ENCODE results near the gene GPR137.

Gene GPR137

DNA sequence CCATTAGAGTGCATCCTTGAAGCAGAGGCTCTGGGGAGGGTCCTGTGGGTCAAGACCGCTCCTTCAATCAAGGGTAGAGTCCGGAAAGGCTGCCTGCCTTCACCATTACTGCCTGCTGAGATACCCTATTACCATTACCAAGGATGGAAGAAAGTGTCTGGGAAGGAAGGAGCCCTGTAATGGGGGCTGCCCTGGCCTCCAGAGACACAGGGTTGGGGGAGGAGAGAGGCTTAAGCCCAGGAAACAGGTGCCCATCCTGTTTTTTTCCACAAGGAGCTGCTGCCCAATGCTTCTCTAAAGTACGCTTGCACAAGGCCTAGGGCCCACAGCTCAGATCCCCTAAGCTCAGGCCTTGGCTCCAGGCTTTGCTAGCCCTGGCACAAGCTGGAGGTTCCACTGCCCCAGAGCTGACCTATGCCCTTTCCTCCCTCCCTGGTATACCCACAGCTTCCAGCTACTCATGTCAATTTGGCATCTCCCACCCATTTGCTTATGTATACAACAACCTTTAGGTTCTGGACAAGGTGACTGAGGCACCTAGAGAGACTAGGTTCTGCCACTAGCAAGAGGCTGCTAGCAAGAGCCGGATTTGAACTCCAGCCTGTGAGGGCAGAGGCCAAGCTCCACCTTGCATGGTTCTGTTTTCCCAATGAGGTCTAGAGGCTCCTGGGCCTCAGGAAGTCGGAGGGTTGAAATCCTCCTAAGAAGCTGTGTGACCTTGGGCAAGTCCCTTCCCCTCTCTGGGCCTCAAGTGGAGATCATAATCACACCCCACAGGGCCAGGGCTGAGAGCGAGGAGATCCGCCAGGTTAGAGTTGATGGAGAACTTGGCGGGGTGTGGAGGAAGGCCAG lies 35.9 kb upstream of the GPR137 start:
- DNase-seq, result no peak

DNA sequence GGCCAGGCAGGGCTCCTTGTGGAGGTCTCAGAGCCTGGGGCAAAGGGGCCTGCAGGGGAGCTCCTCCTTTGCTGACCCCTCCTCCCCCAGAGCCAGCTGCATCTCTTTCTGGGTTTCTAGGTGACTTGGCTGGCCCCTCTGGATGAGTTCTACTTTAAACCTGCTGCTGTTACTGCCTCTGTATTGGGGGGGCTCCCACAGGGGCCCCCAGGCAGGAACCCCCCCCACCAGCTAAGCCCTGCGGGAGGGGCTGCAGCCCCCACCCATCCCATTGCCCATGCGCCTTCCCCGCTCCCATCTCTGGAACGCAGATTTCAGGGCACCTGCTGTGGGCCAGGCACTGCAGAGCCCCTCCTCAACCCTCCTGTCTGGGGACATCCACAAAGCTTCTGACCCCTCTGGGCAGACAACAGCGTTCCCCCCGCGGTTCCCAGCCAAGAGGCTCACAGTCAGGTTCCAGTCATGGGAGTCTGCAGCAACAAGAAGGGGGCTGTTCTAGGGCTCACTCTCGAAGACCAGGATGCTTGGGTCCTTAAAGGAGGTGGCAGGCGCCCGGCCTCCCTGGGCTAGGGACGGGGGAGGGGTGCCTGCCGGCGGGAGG lies 35.1 kb upstream of the GPR137 start:
- no peak for DNase-seq

DNA sequence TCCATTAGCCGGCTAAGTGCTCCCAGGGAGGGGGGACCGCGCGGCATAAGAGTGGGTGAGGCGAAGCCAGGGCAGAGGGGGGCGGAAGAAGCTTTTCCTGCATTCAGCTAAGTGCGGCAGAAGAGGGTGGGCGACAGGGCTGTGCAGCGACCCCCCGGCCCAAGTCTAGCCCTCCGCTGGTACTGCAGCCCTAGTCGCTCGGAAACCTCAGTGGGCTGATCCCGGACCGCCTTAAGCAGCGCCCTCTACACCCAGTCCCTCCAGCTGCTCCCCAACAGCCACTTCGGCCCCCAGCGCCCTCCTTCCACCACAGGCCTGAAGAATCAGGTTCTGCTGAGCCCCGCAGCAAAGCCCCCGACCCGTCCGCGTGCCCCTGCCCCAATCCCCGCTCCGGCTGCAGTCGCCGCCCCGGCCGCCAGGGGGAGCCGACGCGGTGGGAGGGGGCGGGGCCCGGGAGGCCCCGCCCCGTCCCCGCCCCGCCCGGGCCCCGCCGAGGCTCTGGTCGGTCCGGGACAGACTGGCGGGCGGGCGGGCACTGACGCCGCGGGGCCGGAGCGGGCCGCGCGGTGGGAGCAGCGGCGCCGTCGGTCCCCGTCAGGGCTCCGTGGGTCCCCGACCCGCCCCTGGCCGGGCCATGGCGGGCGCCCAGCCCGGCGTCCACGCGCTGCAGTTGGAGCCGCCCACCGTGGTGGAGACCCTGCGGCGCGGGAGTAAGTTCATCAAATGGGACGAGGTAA lies 34.5 kb upstream of the GPR137 start, which contains the start of gene PLCB3:
Gene PLCB3, plus strand, starts transcription at position 515 of the 737 bp plus-strand sequence. Its CDS starts 120 bp downstream, at position 635.
- DNase-seq, result peak; percentile 51

DNA sequence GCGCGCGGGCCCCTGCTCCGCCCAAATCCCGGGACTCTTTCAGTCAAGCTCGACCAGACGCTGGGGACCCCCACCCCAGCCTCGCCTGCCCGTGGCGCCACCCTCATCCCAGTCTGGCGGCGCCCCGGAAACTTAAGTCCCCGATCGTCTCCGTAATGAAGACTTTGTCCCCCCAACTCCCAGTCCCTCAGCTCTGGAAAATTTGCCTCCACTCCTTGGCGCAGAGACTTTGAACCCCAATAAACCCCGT lies 34.0 kb upstream of the GPR137 start:
- DNase-seq, result no peak

DNA sequence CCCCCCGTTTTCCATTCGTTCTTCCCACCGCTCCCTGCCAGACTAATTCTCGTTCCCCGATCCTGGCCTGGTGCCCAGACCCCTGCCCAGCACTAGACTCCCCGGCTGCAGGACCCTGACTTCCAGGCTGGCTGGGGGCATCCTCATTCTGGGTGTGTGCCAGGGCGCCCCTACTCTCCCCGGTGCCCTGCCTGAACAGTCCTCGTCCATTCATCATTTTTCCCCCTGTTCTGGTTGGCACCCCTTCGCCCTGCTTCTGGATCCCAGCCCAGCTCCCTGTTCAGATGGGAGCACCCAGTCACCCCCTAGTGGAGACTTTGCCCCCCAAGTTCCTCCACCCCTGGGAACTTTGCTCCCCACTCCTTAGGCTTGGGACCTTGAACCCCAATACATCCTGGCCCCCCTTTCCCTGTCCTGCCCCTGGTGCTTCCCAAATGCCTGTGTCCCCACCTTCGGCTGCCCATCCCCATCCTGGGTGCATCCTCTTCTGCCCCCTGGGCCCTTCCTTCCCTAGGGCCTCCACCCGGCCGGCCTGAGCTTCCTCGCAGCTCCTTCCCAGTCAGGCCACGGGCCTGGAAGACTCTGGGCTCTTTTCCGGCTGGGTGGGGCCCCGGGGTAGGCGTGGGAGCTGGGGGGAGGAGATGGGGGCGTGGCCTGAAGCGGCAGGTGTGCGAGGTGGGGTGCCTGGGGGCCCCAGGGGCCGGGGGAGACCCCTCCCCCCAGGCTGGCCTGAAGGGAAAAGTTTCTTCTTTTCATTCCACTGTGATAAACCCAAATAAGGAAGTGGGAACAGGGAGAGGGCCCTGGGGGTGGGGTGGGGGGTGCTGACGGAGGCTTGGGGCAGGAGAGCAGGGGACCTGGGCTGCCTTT lies 33.4 kb upstream of the GPR137 start:
- no peak for DNase-seq

DNA sequence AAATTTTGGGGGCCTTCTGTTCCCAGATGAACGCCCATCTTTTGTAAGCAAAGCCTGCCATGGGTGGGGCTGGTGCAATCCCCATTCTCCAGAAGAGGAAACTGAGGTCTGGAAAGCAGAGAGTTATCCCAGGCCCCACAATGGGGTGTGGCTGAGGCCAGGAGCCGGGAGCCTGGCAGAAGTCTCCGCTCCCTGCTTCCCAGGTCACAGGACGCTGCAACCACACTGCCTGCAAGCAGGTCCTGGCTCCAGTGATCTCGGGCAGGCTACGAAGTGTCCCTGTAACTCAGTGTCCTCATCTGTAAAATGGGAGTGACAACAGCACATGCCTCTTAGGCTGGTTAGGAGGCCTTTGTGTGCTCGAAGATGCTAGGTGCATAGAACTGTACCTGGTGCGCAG lies 32.6 kb upstream of the GPR137 start:
- no peak for DNase-seq

DNA sequence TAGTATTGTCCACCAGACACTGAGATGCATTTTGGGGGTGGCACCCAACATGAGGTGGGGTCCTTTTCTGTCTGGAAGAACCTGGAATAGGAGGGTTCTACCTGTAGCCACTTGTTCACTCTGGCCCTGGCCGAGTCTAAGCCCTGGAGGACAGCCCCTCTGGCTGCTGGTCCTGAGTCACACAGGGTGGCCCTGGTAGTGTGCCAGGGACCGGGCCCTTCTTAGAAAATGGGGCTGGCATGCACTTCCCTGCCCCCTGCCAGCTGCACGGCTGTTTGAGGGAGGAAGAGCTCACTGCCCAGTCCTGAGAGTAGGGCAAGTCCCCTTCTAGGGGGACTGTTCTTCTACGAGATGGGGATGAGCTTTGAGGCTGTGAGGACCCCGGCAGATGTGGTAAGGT lies 32.2 kb upstream of the GPR137 start:
- no peak for DNase-seq

DNA sequence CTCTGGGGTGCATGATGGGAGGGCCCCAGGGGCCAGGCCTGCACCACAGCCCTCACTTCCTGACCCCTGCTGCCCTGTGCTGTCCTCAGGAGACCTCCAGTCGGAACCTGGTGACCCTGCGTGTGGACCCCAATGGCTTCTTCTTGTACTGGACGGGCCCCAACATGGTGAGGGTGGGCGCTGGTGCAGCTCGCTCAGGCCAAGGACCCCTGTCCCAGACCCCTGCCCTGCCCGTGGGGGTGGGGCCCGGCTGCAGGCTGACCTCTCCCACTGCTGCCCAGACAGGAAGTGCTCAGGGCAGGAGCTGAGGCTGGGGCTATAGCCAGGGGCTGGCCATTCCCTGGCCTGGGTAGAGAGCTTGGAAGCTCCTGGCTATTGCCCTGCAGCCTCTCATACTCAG lies 31.3 kb upstream of the GPR137 start:
- no peak for DNase-seq

DNA sequence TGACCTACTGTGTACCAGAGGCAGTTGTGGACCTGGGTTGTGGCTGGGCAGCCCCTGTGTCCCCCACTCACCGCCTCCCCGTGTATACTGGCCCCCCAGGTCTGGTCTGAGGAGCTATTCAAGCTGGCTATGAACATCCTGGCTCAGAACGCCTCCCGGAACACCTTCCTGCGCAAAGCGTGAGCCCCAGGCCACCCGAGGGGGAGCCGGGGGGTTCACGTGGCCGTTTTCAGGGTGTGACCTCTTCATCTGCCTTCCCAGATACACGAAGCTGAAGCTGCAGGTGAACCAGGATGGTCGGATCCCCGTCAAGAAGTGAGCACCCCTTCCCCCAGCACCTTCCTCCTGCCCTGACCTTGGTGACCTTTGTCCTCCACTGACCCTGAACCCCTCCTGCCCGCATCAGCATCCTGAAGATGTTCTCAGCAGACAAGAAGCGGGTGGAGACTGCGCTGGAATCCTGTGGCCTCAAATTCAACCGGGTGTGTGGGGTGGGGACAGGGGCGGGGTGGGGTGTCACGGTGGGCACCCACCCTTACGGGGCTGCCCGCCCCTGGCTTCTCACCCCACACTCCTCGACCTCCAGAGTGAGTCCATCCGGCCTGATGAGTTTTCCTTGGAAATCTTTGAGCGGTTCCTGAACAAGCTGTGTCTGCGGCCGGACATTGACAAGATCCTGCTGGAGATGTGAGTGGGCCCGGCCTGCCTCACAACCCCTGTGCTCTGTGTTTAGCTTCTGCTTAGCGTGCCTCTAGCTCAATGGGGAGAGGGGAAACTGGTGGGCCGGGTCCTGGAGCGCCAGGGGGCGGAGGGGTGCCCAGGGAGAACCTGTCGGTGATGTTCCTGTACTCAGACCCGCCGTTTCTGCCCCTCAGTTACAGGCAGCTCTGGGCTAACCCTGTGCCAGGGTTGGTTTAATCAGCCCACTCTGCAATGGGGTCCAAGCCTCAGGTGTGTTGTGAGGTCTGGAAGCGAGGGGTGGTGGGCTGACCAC lies 30.2 kb upstream of the GPR137 start:
- no peak for DNase-seq

DNA sequence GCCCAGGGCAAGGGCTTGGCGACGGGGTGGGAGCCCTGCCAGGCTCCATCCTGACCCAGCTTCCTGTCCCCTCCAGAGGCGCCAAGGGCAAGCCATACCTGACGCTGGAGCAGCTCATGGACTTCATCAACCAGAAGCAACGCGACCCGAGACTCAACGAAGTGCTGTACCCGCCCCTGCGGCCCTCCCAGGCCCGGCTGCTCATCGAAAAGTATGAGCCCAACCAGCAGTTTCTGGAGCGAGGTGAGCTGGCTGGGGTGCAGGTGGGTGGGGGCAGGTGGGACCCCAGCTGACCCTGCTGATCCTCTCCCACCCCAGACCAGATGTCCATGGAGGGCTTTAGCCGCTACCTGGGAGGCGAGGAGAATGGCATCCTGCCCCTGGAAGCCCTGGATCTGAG lies 29.3 kb upstream of the GPR137 start:
- no peak for DNase-seq

DNA sequence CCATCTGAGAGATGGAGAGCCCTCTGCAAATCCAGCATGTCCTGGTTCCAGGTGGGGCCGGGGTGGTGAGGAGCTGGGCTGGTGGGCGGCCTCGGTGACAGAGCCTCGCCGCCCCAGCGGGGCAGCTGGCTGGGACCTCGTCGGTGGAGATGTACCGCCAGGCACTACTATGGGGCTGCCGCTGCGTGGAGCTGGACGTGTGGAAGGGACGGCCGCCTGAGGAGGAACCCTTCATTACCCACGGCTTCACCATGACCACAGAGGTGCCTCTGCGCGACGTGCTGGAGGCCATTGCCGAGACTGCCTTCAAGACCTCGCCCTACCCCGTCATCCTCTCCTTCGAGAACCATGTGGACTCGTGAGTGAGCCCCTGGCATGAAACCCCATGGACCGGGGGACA lies 27.3 kb upstream of the GPR137 start:
- no peak for DNase-seq

DNA sequence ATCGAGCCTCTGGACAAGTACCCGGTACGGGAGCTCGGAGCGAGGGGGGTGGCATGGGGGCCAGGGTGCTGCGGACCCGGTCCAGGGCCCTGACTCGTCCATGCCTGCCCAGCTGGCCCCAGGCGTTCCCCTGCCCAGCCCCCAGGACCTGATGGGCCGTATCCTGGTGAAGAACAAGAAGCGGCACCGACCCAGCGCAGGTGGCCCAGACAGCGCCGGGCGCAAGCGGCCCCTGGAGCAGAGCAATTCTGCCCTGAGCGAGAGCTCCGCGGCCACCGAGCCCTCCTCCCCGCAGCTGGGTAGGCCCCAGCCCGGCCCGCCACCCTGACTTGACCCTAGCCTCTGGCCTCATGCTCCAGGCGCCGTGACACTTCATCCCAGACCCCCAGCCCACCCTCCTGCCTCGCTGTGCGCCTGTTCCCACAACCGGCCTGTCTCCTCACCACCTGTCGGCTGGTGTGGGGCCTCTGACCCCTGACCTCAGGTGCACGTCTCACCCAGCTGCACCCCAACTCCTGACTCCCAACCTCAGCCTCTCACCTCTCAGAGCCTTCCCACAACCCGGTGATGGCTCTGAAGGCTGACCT lies 26.6 kb upstream of the GPR137 start:
- no peak for DNase-seq

DNA sequence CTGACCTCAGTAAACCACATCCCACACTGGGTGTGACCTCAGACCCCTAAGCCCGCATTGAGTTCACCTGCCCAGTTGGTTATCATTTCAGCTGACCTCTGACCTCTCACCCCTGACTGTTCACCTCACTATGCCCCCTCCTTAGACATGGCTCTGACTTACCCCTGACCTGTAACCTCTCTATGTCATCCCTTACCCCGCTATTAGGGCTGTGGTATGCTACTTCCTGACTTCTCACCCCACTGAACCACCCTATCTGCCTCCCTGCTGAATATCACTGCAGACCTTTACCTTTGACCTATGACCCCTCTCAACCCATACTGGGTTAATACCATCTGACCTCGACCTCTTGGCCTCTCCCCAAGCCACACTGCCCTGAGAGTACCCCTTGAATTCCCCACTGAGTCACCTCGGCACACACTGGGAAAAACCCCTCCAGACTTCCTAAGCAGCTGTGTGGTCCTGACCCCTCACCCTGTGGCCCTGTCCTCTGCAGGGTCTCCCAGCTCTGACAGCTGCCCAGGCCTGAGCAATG lies 26.0 kb upstream of the GPR137 start:
- no peak for DNase-seq

DNA sequence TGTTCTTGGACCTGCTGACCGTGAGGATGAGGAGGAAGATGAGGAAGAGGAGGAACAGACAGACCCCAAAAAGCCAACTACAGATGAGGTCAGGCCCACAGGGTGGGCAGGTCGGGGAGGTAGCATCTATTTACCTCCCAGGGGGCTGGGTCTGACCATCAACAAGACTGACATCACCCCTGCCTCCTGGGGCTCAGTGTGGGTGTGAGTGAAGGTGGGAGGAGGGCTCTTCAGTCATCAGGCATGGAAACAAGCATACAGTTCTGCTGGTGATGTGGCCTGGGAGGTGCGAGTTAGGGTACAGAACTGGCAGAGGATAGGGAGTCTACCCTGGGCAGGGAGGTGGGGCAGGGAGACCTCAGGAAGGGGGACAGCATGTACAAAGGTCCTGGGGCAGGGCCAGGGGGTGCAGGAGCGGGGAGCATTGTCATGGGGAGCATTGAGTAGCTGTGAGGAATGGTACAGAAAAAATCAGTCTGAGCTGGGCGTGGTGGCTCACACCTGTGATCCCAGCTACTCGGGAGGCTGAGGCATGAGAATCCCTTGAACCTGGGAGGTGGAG lies 25.4 kb upstream of the GPR137 start:
- no peak for DNase-seq

DNA sequence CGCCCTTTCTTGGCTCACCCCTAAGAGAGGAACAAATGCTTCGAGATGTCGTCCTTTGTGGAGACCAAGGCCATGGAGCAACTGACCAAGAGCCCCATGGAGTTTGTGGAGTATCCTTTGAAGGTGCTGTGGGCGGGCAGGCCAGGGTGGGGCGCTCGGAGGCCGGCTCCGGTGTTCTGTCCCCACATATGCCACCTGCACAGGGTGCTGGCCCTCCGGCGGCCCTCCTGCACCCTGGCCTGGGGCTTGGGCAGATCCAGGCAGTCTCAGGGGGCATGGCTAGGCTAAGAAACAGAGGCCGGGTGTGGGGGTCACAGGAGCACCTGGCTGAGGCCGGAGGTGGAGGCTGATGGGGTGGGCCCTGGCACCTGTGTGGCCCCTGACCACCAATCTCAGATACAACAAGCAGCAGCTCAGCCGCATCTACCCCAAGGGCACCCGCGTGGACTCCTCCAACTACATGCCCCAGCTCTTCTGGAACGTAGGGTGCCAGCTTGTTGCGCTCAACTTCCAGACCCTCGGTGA lies 24.0 kb upstream of the GPR137 start:
- no peak for DNase-seq

DNA sequence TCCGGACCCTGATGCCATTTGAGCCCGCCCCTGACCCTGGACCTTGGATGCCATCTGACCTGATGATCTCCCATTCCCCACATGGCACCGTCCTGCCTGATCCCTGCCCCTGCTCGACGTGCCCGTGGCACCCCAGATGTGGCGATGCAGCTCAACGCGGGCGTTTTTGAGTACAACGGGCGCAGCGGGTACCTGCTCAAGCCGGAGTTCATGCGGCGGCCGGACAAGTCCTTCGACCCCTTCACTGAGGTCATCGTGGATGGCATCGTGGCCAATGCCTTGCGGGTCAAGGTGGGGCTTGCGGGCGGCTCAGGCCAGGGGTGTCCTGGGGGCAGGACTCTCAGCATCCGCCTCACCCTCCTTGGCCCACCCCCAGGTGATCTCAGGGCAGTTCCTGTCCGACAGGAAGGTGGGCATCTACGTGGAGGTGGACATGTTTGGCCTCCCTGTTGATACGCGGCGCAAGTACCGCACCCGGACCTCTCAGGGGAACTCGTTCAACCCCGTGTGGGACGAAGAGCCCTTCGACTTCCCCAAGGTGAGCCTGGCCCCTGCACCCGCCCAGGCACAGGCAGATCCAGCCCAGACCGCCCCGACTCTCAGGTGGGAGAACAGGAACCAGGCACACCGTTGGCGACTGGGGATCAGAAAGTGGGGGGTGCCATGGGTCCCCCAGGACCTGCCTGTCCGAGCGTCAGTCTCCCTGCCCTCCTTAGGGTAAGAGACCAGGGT lies 23.2 kb upstream of the GPR137 start:
- no peak for DNase-seq

DNA sequence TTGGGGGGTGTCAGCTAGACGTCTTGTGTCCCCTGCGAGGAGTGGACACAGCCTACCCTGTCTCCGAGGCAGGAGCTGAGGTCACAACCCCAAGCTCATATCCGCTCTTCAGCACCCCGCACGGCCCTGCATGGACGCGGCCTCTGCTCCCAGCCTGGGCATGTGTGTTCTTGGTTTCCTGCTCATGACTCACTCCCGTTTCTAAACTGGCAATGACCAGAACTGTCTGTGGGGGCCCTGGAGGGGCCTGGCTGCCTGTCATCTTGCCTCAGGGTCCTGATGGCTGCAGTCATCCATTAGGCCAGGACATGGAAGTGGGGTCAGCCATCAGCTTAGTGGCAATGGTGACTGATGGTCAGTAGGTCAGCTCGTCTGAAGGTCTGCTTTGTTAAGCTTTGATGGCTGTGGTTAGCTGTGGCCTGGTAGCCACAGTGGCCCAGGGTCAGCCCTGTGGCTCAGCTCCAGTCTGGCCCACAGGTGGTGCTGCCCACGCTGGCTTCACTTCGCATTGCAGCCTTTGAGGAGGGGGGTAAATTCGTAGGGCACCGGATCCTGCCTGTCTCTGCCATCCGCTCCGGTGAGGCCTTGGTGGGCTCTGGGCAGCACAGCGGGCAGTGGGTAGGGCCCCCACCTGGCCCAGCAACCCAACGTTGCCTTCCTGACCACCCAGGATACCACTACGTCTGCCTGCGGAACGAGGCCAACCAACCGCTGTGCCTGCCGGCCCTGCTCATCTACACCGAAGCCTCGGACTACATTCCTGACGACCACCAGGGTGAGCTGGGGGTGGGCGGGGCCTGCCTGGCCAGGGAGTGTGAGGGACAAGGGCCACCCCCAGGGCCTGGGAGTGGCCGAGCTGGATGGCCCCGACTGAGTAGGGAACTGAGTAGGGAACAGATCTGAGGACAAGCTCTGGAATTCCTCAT lies 22.4 kb upstream of the GPR137 start:
- no peak for DNase-seq

DNA sequence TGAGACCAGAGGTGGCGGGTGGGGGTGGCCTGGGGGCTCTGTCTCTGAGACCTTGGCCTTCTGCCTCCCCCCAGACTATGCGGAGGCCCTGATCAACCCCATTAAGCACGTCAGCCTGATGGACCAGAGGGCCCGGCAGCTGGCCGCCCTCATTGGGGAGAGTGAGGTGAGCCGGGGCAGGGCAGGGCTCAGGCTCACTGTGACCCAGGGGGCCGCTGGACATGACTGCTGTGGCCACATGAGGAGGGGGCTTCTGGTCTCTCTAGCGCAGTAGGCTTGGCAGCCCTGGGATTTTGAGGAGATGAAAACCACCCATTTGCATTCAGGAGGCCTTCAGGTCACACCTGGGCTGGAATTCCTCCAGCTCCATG lies 21.7 kb upstream of the GPR137 start:
- no peak for DNase-seq

DNA sequence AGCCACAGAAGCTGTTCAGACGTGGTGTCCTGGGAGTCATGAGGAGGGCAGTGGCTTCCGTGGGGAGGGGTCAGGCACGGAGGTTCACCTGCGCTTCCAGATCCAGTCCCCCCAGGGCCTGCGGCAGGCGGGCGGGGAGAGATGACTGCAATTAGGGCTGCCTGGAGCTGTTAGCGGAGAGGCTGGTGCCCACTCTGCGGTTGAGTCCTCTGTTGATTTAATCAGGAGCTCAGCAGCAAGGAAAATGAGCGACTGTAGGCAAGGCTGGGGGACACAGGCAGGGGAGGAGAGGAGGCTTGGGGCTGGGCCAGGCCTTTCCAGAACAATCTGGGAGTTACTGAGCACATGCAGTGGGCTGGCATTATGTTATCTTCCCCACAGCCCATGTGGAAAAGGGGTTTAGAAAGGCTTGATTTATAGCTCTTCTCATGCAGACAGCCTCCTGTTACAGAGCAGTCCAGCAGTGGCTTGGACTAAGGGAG lies 21.2 kb upstream of the GPR137 start:
- no peak for DNase-seq
